ENCODE measurements around the gene AGPAT4.

DNA sequence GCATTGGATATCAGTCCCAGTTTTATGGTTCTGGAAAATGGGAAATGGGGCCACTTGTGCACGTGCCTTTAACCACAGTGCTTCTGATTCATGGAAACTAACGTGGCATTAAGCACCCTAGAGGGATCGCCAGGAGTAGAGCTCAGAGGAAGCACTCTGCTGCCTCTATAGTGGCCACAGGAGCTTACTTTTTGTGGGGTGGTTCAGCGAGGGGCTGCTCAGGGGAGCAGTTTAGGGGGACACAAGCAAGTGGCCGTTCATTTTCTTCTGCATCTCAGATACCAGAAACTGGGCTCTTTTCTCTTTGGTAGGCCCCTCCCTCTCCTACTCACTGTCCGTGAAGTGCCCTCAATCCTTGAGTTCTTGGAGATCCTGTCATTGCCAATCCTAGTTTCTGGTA, 28.5 kb downstream of the AGPAT4 start:
- no peak for TF ChIP-seq CTCF (IDR thresholded peaks at IDR 0.05)
- TF ChIP-seq POLR2A (IDR thresholded peaks at IDR 0.05), result no peak

All from testis (tissue), 2 donors.